Upper lobe of left lung (tissue), 6 donors: ENCODE measurements around the gene OLFM2. TPM values are rescaled to one million over a fixed set of nuclear protein-coding genes. Genes with fewer than 3 reads are reported as not detected.

ENCODE experiments used
- ATAC-seq, 2 donors: fragments of 200-7000 bp; cut with Tn5 transposase; one replicate each; pipeline ENCODE4 v1.9.1; 2022; ENCODE audit warnings: mild to moderate bottlenecking in 2 of 2, moderate library complexity in 2 of 2; ENCODE audit not compliant: low FRiP score in 2 of 2
- DNase-seq, 2 donors: peaks; one replicate each; pipeline ENCODE4 v3.0.0-alpha.2; 2019 to 2020
- H3K27ac ChIP-seq, 4 donors: fragments of 200-600 bp; sonication (generic); one replicate each; pipeline ENCODE4 v1.5.1; 2016 to 2019
- H3K27me3 ChIP-seq, 4 donors: fragments of 200-600 bp; sonication (generic); one replicate each; pipeline ENCODE4 v1.5.1; 2017 to 2019
- H3K36me3 ChIP-seq, 4 donors: fragments of 200-600 bp; sonication (generic); one replicate each; pipeline ENCODE4 v1.5.1; 2016 to 2019
- H3K4me1 ChIP-seq, 4 donors: fragments of 200-600 bp; sonication (generic); one replicate each; pipeline ENCODE4 v1.5.1; 2018 to 2019
- H3K4me3 ChIP-seq, 4 donors: fragments of 200-600 bp; sonication (generic); one replicate each; pipeline ENCODE4 v1.5.1; 2017 to 2019; ENCODE audit warnings: mild to moderate bottlenecking in 2 of 4, moderate library complexity in 1 of 4
- H3K9me3 ChIP-seq, 4 donors: fragments of 200-600 bp; sonication (generic); one replicate each; pipeline ENCODE4 v1.5.1; 2018 to 2019
- CTCF ChIP-seq, 6 experiments: fragments of 450-650 bp in 4 of 6; fragments of 200-600 bp in 2 of 6; sonication (generic) in 2 of 6; IDR thresholded peaks; one replicate each; pipeline ENCODE4 v1.5.1; 2016 to 2019; ENCODE audit warnings: antibody characterized with exemption in 6 of 6
- EP300 ChIP-seq, 4 donors: sonication (generic); formaldehyde crosslinking; IDR thresholded peaks; one replicate each; pipeline ENCODE4 v1.5.1; 2017; ENCODE audit warnings: antibody characterized with exemption in 4 of 4, control low read depth in 2 of 4
- POLR2A ChIP-seq, 4 donors: fragments of 450-650 bp; IDR thresholded peaks; one replicate each; pipeline ENCODE4 v1.5.1; 2016 to 2017; ENCODE audit warnings: antibody characterized with exemption in 4 of 4, mild to moderate bottlenecking in 2 of 4
- POLR2AphosphoS5 ChIP-seq, 2 donors: sonication (generic); formaldehyde crosslinking; IDR thresholded peaks; one replicate each; pipeline ENCODE4 v1.5.1; 2017; ENCODE audit warnings: antibody characterized with exemption in 2 of 2
- WGBS, 2 donors: methylation state at CpG; one replicate each; pipeline ENCODE4 v1.1.5; 2017 to 2018; 5-methylcytosine and 5-hydroxymethylcytosine counted together
- total RNA-seq, 6 donors: library from RNA; depleted of rRNA in 4 of 6; stranded (reverse); fragments of >200 nt in 4 of 6; gene quantifications; one replicate each; pipeline versions ENCODE4 v1.1.0 to v1.2.1, GENCODE V29; 2016 to 2021
- donor health status: DM: no; HTN: no; CAD: no; lungs with moderate emphysema.
- donor health status: DM: no; HTN: yes; CAD: no; lungs with severe emphysema.

Gene OLFM2
- total RNA-seq, 6 donors from 2014 or later = 0.98 to 11.3 (median 4.7) TPM; not detected in 1

DNA sequence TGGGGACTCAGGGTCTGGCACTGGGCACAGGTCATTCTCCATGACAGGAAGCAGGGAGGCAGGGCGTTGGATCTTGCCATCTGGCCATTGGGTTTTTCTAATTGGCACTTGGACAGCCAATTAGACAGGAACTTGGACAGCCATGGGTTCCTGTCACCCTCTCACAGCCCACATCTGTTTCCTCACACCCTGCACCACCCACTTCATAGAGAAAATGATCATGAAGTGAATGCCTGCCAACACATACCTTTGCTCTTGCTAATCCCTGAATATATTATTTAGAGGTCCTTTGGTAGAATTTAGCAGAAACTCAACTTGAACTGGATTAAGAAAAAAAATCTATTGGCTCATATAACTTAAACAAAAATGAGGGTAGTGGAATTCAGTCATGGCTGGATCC, 4.9 kb upstream of the OLFM2 start:
- Histone ChIP-seq H3K4me1 (peaks cover 5 to 15% (median 8%) of the 10 kb centered on the region in 4 donors), H3K9me3 (peaks cover 0 to 11% (median 2%) of the 10 kb centered on the region in 4 donors), H3K36me3 (no peaks in the 10 kb centered on the region), H3K27ac (no peak overlapping the region), H3K4me3 (no peak overlapping the region), H3K27me3 (peaks cover 0 to 15% (median 6%) of the 10 kb centered on the region in 4 donors)
- WGBS, 2 donors = 22 to 55% methylated on average over 1 of the region's 1 CpG
- no peak for ATAC-seq
- no peak for TF ChIP-seq POLR2AphosphoS5 (IDR thresholded peaks at IDR 0.05)
- TF ChIP-seq EP300 (IDR thresholded peaks at IDR 0.05) = no peak
- no peak for TF ChIP-seq POLR2A (IDR thresholded peaks at IDR 0.05)
- TF ChIP-seq CTCF (IDR thresholded peaks at IDR 0.05) = no peak
- DNase-seq = no peak

- peaks cover 0 to 20% (median 9%) of the 10 kb centered on the region in 4 donors for H3K27me3 ChIP-seq
- H3K27ac ChIP-seq = no peak overlapping the region
- ATAC-seq (no peak), DNase-seq (no peak)
- no peaks in the 10 kb centered on the region for H3K36me3 ChIP-seq
- H3K4me1 ChIP-seq = peaks cover 8 to 16% (median 12%) of the 10 kb centered on the region in 4 donors
- no peak for TF ChIP-seq CTCF (IDR thresholded peaks at IDR 0.05)
- peaks cover 0 to 11% (median 2%) of the 10 kb centered on the region in 4 donors for H3K9me3 ChIP-seq
- H3K4me3 ChIP-seq = no peak overlapping the region
- 61 to 70% methylated on average over 2 of the region's 2 CpGs for WGBS, 2 donors
Measured at GRCh38 chr19:9940778-9941177, 4.5 kb upstream of the OLFM2 start.

DNA sequence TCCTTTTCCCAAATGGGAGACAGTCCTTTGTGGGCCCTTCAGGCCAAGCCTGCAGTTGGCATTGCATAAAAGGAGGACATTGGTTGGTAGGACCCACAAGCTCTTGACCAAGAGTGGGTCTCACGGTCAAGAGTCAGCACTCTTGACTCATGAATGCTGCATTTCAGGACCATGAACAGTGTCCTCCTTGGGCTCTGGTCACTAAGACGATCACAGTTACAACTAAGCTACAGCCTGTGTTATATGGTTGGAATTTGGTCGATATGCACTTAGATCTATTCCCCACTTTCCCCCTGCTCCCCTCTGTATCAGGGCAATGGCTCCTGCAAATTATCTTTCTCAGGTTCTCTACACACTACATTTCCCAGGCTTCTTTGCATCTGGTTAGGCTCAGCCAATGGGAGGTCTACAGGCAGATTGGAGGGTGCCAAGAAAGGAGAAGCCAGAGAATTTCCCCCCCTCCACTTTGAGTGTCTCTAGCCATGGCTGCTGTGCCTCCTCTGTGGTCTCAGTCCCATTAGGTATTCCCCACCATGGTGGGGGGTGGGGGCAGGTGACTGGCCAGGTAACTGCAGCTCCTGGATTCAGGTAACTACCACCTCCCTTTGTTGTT, 3.1 kb upstream of the OLFM2 start:
- no peak for ATAC-seq
- WGBS, 2 donors = 40 to 41% methylated on average over 2 to 3 of the region's 3 CpGs
- H3K4me3 ChIP-seq = no peak overlapping the region
- H3K27ac ChIP-seq = no peak overlapping the region
- H3K36me3 ChIP-seq = no peaks in the 10 kb centered on the region
- peaks cover 0 to 32% (median 14%) of the 10 kb centered on the region in 4 donors for H3K27me3 ChIP-seq
- H3K9me3 ChIP-seq = peaks cover 0 to 11% (median 2%) of the 10 kb centered on the region in 4 donors
- TF ChIP-seq POLR2AphosphoS5 (IDR thresholded peaks at IDR 0.05) (no peak), CTCF (IDR thresholded peaks at IDR 0.05) (no peak), POLR2A (IDR thresholded peaks at IDR 0.05) (no peak), EP300 (IDR thresholded peaks at IDR 0.05) (no peak)
- H3K4me1 ChIP-seq = peaks cover 12 to 20% (median 17%) of the 10 kb centered on the region in 4 donors
- no peak for DNase-seq

- peak overlapping the region in 2 of 4 donors; percentile 38 to 48 for H3K4me3 ChIP-seq
Measured at GRCh38 chr19:9937001-9937411, 691 bp upstream of the OLFM2 start.

More at GRCh38 chr19:9937001-9937411, 691 bp upstream of the OLFM2 start:
- Histone ChIP-seq H3K4me1 (peaks cover 12 to 20% (median 17%) of the 10 kb centered on the region in 4 donors), H3K9me3 (peaks cover 1 to 6% (median 3%) of the 10 kb centered on the region in 4 donors), H3K27ac (no peak overlapping the region), H3K27me3 (peaks cover 0 to 32% (median 15%) of the 10 kb centered on the region in 4 donors), H3K36me3 (no peaks in the 10 kb centered on the region)
- DNase-seq (no peak), ATAC-seq (no peak)
- TF ChIP-seq EP300 (IDR thresholded peaks at IDR 0.05) (no peak), CTCF (IDR thresholded peaks at IDR 0.05) (no peak), POLR2AphosphoS5 (IDR thresholded peaks at IDR 0.05) (no peak), POLR2A (IDR thresholded peaks at IDR 0.05) (no peak)
- 15 to 20% methylated on average over 20 of the region's 20 CpGs for WGBS, 2 donors
